Umbilical cord (tissue), 2 donors: ENCODE results near the gene RAB8B. TPM values are rescaled to one million over a fixed set of nuclear protein-coding genes. Genes with fewer than 3 reads are reported as not detected.

ENCODE experiments used
- DNase-seq: peaks from one replicate; pipeline ENCODE4 v3.0.0-alpha.2; 2015; ENCODE audit warnings: low spot score
- total RNA-seq: library from RNA; depleted of rRNA; stranded (reverse); fragments of >200 nt; gene quantifications from one replicate; pipeline ENCODE4 v1.2.3, GENCODE V29; 2014; ENCODE audit warnings: low replicate concordance; ENCODE audit not compliant: insufficient read depth

The RAB8B gene
- 89.1 TPM for total RNA-seq

DNA sequence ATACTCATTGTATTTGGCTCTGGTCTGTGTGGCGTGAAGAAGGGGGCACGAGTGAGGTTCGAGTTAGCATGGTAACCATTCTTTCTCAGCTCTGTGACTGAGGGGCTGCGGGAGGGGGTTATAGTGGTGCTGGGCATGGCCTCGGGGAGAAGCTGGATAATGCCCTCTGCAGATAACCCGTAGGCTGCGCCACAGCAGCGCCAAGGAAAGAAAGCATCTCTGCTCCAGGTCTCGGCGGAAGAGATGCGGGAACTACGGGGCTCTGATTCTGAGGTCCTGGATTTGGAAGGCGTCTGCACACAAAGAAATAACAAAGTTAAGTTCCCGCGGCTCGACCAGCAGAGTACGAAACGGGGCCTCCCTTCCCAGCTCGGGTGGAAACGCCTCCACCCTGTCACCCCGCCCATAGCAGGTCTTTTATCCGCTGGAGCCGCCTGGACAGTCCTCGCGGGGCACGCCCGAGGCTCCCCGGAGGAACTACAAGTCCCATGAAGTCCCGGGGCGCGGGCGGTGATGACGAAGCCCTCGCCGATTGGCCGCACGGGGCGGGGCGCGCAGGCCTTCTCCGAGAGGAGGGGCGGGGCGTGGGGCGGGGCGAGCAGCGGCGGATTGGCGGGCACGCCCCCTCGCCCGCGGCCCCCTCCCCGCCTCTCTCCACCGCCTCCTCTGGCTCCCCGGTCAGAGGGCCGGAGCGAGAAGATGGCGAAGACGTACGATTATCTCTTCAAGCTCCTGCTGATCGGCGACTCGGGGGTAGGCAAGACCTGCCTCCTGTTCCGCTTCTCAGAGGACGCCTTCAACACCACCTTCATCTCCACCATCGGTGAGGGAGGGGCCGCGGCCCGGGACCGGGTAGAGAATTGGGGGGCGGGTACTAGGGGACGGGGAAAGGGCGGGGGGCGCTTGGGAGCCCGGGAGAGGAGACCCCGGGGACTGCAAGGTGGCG lies at the start of gene RAB8B:
TSS of gene RAB8B (plus strand) at position 681 of the 946 bp plus-strand sequence. CDS start at position 700, 19 bp downstream.
- peak; percentile 99 for DNase-seq

DNA sequence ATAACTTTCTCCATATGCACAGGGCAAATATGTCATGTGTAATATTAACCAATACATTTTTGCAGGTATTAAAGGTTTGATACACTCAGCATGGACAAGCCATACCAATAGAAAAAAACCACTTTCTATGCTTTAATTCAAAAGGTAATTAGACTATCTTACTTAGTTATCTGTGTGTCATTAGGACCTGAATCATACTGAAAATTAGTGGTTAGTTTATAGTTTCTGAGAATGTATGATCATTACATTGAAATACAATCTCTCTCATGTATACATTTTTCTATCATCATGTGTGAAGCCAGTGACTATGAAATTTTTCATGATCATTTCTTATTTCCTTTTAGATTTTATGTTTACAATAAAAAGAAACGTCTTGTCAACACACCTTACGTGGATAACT lies 48.5 kb upstream of the RAB8B start:
- no peak for DNase-seq

DNA sequence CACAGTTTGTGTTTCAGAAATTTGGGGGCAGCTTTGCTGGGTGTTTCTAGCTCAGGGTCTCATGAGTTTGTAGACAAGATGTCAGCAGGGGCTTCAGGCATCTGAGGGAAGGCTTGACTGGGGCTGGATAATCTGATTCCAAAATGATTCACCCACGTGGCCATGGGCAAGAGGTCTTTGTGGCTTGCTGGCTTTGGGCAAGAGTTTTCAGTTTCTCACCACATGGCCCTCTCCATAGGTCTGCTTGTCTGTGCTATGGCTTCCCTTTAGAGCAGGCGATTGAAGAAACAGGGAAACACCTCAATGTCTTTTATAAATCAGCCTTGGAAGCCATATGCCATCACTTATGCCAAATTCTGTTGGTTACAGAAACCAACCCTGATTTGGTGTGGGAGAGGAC lies 44.0 kb upstream of the RAB8B start:
- DNase-seq: no peak

DNA sequence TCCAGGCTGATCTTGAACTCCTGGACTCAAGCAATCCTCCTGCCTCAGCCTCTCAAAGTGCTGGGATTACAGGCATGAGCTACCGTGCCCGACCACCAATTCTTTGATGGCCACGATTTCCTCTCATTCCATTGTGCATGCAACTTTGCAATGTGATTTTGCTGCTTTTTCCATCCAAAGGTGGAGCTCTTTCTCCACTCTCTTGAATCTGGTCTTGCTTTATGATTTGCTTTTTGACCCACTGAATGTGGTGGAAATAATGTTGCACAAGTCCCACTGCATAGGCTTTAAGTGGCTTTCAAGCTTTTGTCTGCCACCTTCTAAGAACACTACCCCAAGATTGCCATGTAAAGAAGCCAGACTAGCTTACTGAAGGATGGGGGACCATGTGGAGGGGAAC lies 42.7 kb upstream of the RAB8B start:
- peak; percentile 20 for DNase-seq

DNA sequence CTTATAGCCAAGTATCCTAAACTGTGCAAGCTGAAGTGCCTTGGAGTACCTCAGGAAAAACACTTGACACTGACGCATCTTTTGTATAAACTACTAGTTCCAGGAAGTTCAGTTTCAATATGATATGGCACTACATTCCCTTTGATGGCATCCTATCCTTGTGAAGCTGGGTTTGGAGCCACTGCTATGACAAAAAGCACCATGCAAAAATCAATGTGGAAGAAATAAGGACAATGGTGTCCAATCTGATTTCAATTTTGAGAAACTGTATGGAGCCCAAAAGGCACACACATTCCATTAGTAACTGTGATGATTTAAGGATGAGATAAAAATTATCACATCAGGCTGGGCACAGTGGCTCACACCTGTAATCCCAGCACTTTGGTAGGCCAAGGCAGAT lies 37.7 kb upstream of the RAB8B start:
- DNase-seq: no peak

DNA sequence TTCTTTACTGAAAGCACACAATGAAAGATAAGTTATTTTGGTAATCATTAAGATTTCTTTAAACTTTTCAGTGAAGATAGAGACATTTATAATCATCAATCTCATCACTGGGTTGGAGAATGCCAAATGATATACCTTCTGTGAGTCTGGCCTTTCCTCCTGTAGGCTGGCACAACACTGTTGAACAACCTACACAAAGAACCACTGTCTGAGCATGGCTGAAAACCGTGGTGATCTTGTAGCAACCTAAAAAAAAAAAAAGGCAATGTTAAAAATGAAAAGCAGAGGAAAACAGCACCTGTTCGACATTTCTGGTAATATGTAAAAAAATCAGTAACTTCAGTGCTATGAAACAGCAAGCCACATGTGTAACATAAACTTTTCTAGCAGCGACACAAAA lies 33.9 kb upstream of the RAB8B start:
- no peak for DNase-seq

DNA sequence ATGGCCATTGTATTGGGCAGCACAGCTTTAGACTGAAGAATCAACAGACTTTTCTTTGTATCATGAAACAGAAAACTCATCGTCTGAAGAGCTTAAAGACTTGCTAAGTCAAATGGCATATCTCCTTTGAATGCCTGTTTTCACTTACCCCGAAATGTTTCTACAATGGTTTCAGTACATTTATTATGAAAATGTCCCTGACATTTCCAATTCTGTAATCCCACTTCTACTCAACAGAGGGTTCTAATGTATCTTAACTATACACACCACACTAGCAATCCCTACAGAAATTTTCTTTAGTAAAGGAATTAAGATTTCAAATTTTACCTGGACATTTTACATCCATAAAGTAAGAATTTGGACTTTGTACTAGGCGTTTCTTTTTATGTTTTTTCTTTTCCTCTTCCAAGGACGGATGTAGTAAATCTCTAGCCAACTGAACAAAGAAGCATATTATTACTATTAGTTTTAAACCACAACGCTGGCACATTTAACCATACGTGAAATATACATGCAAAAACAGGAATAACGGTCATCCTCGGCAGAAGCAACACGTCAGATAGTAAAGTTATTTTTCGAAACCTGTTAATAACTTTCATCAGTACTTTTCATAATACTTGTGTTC lies 33.2 kb upstream of the RAB8B start:
- peak; percentile 9 for DNase-seq

DNA sequence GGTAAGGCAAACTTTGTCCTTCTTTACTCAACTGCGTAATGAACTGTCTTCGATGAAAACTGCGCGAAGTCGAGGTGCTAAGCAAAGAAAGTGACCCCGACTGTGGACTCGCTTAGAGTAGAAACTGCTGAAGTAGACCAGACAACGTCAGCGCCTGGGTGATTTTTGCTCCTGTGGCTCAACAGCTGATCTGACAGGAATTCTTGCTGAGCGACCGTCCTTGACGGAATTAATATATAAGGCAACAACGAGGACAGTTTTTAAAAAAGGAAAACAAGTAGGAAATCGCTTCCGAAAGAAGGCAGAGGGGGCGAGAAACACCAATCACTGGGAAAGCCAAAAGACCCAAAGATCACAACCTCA lies 32.7 kb upstream of the RAB8B start:
- DNase-seq: peak; percentile 63

DNA sequence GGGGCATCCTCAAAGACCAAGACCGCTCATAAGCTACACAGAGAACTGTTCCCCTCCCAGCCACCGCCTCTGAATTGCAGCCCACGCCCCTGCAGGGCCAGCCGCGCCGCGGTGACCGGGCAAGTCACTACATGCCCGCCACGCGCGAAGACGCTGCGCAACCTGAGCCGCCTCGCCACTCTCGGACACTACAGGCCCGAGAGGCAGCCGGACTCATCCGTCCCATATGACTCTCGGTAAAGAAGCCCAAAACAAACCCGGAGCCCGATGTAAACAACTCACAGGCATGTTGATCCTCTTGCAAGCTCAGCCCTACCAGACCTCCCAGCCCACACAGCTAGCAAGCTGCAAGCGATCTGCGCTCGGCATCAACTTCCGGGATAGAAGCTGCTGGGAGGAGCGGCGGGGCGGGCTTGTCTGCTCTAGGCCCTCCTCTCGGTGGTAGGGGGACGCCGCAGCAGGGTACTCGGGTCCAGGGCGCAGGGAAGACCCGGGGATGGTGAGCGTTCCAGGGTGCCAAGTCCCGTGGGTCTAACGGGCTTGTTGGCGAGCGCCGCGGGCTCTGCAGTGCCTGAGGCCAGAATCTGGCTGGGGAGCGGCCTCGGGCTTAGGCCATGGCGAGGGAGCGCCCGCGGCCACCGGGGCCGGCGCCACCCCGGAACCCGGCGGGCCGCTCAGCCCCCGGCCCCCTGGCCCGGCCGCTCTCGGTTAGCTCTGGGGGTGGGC lies 32.1 kb upstream of the RAB8B start, which contains the start of gene RPS27L:
TSS of gene RPS27L (minus strand) at position 360 of the 726 bp plus-strand sequence. CDS start at position 288, 72 bp downstream.
- DNase-seq: peak; percentile 98

DNA sequence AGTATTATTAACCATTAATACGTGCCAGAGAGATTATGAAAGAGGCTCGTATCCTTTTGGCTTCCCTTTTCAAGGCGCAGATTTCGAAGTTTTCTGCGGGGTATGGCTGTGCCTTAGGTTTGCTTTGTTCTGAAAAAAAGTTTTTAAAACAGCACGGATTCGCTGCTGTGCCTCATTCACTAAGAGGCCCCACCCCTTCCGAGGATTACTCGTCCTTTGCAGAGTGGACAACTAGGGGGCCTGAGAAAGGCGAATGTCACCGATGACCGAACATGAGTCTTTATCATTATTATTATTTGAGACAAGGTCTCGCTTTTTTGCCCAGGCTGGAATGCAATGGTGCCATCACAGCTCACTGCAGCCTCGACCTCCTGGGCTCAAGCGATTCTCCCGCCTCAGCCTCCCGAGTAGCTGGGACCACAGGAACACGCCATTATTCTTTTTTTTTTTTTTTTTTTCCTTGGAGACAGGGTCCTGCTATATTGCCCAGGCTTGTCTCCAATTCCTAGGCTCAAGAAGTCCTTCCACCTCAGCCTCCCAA lies 31.4 kb upstream of the RAB8B start:
- DNase-seq: peak; percentile 87

DNA sequence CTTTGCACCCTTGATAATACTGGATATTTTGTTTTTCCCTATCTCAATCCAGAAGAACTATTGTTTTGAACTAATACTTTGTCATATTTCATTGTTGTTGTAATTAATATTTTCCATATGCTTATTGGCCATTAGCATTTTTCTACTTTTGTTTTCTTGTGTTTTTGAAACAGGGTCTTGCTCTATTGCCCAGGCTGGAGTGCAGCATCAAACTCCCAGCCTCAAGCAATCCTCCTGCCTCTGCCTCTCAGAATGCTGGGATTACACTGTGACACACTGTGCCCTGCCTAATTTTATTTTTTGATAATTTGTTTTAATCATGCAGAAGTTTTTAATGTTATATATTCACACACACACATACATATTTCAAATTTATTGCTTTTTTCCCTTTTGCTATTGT lies 28.8 kb upstream of the RAB8B start:
- no peak for DNase-seq

DNA sequence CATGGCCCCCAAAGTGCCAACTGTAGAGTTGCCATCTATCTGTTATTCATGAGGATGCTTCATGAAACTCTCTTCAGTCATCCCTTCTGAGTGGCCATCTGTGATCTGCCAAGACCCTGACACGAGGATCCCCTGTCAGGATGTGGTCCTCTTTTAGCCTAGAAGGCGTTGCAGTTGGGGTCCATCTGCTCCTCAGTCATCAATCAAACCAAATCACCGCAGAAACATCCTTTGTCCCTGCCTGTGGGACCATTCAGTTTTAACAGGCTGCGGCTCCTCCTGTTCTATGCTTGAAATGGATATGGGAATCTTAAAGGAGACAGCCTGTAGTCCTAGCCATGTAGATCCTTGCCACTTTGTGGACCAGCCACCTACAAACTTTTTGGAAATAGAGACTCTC lies 26.2 kb upstream of the RAB8B start:
- DNase-seq: no peak

DNA sequence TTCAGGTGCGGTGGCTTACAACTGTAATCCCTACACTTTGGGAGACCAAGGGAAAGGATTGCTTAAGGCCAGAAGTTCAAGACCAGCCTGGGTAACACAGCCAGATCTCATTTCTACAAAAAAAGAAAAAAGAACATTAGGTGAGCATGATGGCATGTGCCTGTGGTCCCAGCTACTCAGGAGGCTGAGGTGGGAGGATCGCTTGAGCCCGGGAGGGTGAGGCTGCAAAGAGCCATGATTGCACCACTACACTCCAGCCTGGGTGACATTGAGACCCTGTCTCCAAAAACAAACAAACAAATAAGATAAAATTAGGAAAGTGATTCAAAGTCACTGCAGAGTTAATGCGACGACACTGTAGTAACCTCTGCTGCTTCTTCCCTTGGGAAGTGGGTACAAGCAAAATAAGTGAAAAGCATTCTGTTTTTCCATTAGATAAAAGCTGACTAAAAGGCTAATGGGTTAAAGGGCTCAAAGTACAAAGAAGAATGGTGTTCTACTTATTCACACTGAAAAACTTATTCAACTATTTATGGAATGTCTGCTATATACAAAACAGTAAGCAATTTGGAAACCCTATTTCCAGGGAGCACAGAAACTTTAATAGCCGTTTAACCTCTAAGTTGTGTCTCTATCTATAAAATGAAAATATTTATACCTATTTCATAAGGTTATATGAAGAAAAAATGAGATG lies 24.1 kb upstream of the RAB8B start:
- DNase-seq: no peak

DNA sequence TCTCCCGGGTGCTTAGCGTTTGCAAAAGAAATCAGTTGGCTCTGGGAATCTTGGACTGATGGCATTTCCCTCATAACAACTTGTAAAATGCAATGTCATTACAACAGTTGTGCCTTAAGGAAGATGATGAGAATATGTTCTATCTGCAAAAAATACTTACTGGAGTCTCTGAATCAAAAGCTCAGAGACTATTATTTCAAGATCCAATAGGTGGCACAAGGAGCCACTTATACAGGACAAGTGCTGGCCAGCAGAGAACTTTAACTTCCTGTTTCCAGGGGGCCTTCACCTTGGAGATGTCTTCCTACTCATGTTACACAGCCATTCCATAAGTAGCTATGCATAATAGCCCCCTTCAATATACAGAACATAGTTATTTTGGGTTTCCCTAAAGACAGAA lies 23.2 kb upstream of the RAB8B start:
- no peak for DNase-seq

DNA sequence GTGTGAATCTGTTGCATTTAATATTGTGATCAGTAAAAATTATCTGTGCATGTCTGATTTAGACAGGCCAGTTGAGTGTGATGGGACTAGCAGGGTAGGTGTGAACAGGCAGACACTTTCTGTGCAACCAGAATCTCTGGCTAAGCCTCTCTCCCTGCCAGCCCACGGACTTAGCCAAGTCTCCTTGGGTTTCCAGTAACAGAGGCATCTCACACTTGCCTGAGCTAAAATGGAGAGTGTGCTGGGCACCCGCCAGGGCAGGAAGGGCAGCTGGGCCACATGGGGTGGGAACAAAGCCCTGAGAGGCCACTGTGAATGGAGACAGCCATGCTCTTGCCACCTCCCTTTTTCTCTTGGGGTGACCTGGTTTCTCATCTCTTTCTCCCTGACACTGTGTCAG lies 19.6 kb upstream of the RAB8B start:
- DNase-seq: no peak

DNA sequence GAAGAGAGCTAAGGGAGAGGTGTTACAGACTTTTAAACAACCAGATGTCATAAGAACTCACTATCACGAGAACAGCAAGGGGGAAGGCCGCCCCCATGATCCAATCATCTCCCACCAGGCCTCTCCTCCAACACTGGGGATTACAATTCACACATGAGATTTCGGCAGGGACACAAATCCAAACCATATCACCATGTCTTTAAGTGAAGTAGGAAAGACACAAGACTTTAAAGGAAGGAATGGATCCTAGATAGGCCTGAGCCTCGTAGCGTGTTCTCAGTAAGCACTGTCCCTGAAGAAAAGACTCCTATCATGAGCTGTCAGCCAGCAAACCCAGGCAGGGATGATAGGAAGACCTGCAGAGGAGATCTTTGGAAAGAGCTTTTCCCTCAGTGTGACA lies 17.0 kb upstream of the RAB8B start:
- no peak for DNase-seq

DNA sequence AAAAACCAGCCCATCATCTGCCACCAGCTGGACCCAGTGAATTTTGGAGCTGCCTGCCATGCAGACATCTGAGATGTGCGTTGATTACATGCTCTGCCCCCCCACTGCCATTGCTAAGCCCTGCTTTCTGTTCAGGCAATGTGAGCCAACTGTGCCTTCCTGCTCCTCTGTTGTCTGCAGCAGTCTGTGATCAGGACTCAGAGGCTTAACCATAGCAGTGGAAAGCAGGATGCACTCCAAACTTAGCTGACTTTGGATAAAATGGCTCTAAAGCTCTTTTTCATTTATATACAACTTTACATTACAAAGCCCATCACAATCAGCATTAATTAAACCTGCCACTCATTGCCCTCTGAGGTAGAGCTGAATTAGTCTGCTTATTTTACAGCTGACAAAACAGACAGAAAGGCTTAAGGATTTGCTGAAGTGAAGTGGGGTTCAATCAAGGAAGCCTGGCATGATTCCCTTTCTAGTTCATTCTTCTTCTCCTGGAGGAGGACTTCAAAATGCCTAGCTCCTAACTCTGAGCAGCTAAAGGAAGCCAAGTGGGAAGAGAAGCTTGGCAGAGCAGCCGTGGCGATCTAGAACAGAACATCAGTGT lies 16.5 kb upstream of the RAB8B start:
- peak; percentile 65 for DNase-seq

DNA sequence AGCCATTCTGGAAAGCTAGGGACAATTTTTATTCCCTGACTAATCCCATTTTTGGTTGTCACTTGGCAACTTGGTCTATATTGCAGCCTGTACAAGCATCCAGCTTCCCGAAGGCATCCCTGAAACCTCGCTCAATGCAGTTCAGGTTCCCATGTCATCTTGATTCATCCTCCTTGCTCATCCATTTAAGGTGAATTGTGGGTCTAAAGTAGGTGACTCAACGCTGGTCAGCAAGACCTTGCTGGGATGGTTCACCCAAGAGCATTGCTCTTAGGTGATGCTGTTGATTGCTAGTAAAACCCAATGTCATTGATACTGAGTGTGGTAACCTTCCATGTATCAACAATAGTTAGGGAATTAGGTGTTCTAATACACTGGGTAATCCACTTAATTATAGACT lies 13.1 kb upstream of the RAB8B start:
- DNase-seq: no peak

DNA sequence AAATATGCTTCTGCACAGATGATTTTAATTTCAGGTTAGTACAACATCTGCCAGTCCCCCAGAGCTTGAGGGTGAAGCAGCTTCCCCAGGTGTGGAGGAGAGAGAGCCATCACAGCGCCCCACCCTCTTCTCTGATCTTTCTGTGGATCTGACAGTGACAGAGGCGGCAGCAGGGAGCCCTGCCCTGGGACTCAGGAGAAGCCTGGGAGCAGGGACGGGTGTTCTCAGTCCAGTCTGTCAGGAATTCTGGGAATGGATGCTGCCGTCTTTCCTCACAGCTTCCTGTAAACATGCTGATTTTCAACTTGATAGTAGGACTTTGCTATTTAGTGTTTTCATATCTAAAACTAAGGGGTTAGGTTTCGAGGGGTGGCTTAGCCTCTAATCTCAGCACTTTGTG lies 11.4 kb upstream of the RAB8B start:
- DNase-seq: no peak

DNA sequence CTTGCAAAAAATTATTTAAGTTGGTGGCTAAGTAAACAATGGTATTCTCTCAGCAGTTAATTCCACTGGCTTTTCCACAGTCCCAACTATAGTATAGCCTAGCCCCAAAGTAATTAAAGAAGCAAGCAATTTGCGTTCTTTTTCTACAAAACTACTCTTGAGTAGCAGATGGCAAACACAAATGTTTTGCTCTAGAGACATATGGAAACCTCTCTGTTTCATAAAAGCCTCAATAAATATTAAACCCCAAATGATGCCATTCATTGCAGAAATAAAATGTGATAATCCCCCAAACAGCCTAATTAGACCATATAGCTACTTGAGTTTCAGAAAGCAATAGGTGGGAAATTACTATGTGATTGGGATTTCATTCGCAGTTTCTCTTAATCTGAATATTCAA lies 8.7 kb upstream of the RAB8B start:
- DNase-seq: no peak

DNA sequence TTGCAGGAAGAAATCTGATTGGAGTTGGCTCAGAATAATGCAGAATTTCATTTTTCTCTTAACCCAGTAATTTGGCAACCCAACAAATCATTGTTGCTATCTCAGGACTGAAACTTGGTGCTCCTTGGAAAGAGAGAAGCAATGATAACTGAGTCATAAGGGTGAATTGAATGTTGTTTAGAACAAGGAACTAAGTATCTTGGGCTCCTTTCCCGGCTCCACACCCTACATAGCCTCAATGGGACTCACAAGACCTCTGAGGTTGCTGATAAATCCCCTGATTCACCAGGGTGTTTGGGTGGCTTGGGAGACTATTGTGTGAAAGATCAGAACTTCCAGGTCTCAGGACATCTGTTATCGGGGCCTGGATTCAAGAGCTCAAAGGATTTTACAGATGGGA lies 7.8 kb upstream of the RAB8B start:
- DNase-seq: no peak
